GM23338 (cell line): ENCODE data around the gene HNRNPF. TPM values are rescaled to one million over a fixed set of nuclear protein-coding genes. Genes with fewer than 3 reads are reported as not detected.

Source experiments
- ATAC-seq: fragments of 200-7000 bp; cut with Tn5 transposase; 3 replicates; pipeline ENCODE4 v1.9.1; 2020
- DNase-seq: peaks from one replicate; pipeline ENCODE4 v3.0.0-alpha.2; 2015; ENCODE audit warnings: low spot score
- H2AFZ ChIP-seq: fragments of 200-600 bp; sonication (generic); 2 replicates; pipeline ENCODE4 v1.8.0; 2016; ENCODE audit warnings: antibody characterized with exemption, mild to moderate bottlenecking, moderate library complexity
- H3F3A ChIP-seq: fragments of 200-600 bp; sonication (generic); replicated peaks from 2 replicates; pipeline ENCODE4 v1.8.0; 2017; ENCODE audit warnings: antibody characterized with exemption, mixed run types, low read depth
- H3K27ac ChIP-seq: fragments of 200-600 bp; sonication (generic); 2 replicates; pipeline ENCODE4 v1.6.1; 2016; ENCODE audit warnings: low read depth
- H3K27me3 ChIP-seq: fragments of 200-600 bp; sonication (generic); 2 replicates; pipeline ENCODE4 v1.8.0; 2016; ENCODE audit warnings: mild to moderate bottlenecking, mixed run types, moderate library complexity; ENCODE audit not compliant: insufficient read depth
- H3K36me3 ChIP-seq: fragments of 200-600 bp; sonication (generic); 2 replicates; pipeline ENCODE4 v1.8.0; 2016; ENCODE audit warnings: mild to moderate bottlenecking; ENCODE audit not compliant: insufficient read depth
- H3K4me1 ChIP-seq: fragments of 200-600 bp; sonication (generic); 2 replicates; pipeline ENCODE4 v1.8.0; 2016; ENCODE audit warnings: mild to moderate bottlenecking, moderate library complexity; ENCODE audit not compliant: insufficient read depth
- H3K4me2 ChIP-seq: fragments of 200-600 bp; sonication (generic); 2 replicates; pipeline ENCODE4 v1.7.1; 2017; ENCODE audit warnings: mixed run types
- H3K4me3 ChIP-seq: fragments of 200-600 bp; sonication (generic); 2 replicates; pipeline ENCODE4 v1.6.1; 2016; ENCODE audit warnings: mixed run types
- H3K79me2 ChIP-seq: fragments of 200-600 bp; sonication (generic); replicated peaks from 2 replicates; pipeline ENCODE4 v1.8.0; 2017; ENCODE audit warnings: mild to moderate bottlenecking; ENCODE audit not compliant: insufficient read depth
- H3K9me2 ChIP-seq: fragments of 200-600 bp; sonication (generic); 2 replicates; pipeline ENCODE4 v1.8.0; 2017; ENCODE audit not compliant: insufficient read depth
- H4K20me1 ChIP-seq: fragments of 200-600 bp; sonication (generic); replicated peaks from 2 replicates; pipeline ENCODE4 v1.8.0; 2017; ENCODE audit warnings: mild to moderate bottlenecking; ENCODE audit not compliant: insufficient read depth
- H3K27ac Mint-ChIP-seq: 2 replicates; pipeline ENCODE4 v1.8.0; 2020; ENCODE audit warnings: inconsistent platforms, mild to moderate bottlenecking, moderate library complexity, mixed read lengths
- H3K27me3 Mint-ChIP-seq: 3 replicates; pipeline ENCODE4 v1.8.0; 2022; ENCODE audit warnings: low read depth, mild to moderate bottlenecking, moderate library complexity, mixed read lengths, inconsistent platforms; ENCODE audit not compliant: insufficient read depth, poor library complexity
- H3K36me3 Mint-ChIP-seq: 3 replicates; pipeline ENCODE4 v1.8.0; 2021; ENCODE audit warnings: low read depth, mild to moderate bottlenecking, inconsistent platforms, moderate library complexity, mixed read lengths
- H3K4me1 Mint-ChIP-seq: 3 replicates; pipeline ENCODE4 v1.8.0; 2020; ENCODE audit warnings: mild to moderate bottlenecking, inconsistent platforms, mixed read lengths
- H3K4me3 Mint-ChIP-seq: 3 replicates; pipeline ENCODE4 v1.8.0; 2021; ENCODE audit warnings: moderate library complexity, mild to moderate bottlenecking, inconsistent platforms, mixed read lengths
- H3K9me3 Mint-ChIP-seq: 3 replicates; pipeline ENCODE4 v1.8.0; 2020; ENCODE audit warnings: moderate library complexity, mild to moderate bottlenecking, inconsistent platforms, mixed read lengths
- CREB1 ChIP-seq: fragments of 250-450 bp; sonication (Bioruptor Pico); IDR thresholded peaks from 2 replicates; pipeline ENCODE4 v1.5.0; 2020; ENCODE audit warnings: low read depth, mild to moderate bottlenecking, moderate library complexity
- CTCF ChIP-seq, 2 experiments: fragments of 200-600 bp in 1 of 2; sonication (generic) in 1 of 2; conservative IDR thresholded peaks; 2 replicates each; pipeline versions ENCODE4 v1.5.1 to v1.6.1; 2016 to 2017; ENCODE audit warnings: antibody characterized with exemption in 2 of 2, low read depth in 2 of 2, mild to moderate bottlenecking in 2 of 2, moderate library complexity in 1 of 2
- ETS1 ChIP-seq: IDR thresholded peaks from 2 replicates; pipeline ENCODE4 v1.6.1; 2016; ENCODE audit warnings: antibody characterized with exemption
- EZH2 ChIP-seq: fragments of 200-600 bp; sonication (generic); IDR thresholded peaks from one replicate; pipeline ENCODE4 v1.8.0; 2017; ENCODE audit warnings: antibody characterized with exemption, mild to moderate bottlenecking, low read depth; ENCODE audit not compliant: unreplicated experiment
- JUNB ChIP-seq: IDR thresholded peaks from one replicate; pipeline ENCODE4 v1.6.1; 2016; ENCODE audit warnings: antibody characterized with exemption; ENCODE audit not compliant: unreplicated experiment
- NANOG ChIP-seq: IDR thresholded peaks from 2 replicates; pipeline ENCODE4 v1.6.1; 2016; ENCODE audit warnings: antibody characterized with exemption, borderline replicate concordance
- POLR2AphosphoS5 ChIP-seq: IDR thresholded peaks from 2 replicates; pipeline ENCODE4 v1.6.1; 2016; ENCODE audit warnings: antibody characterized with exemption, low read depth
- REST ChIP-seq: IDR thresholded peaks from one replicate; pipeline ENCODE4 v1.6.1; 2018; ENCODE audit warnings: antibody characterized with exemption; ENCODE audit not compliant: unreplicated experiment
- STAT1 ChIP-seq: IDR thresholded peaks from one replicate; pipeline ENCODE4 v1.6.1; 2016; ENCODE audit warnings: antibody characterized with exemption; ENCODE audit not compliant: unreplicated experiment
- ZNF114 ChIP-seq: fragments of 250-450 bp; sonication (Bioruptor Pico); IDR thresholded peaks from 2 replicates; pipeline ENCODE4 v1.5.0; 2020; ENCODE audit warnings: mild to moderate bottlenecking, moderate library complexity
- ZNF331 ChIP-seq: fragments of 250-450 bp; sonication (Bioruptor Pico); IDR thresholded peaks from 2 replicates; pipeline ENCODE4 v1.5.0; 2020; ENCODE audit warnings: low read depth, mild to moderate bottlenecking, moderate library complexity
- polyA plus RNA-seq: library from polyadenylated mRNA; unstranded; fragments of >200 nt; fragmentation: Nextera tagmentation; extraction: Ambion mirVana; gene quantifications from 2 replicates; pipeline ENCODE4 v1.2.1, GENCODE V29; 2016
- total RNA-seq: library from RNA; depleted of rRNA; stranded (reverse); fragments of >200 nt; shearing (Covaris generic); gene quantifications from 2 replicates; pipeline ENCODE4 v1.2.3, GENCODE V29; 2014

Gene HNRNPF
- total and polyA plus RNA-seq, 2 experiments from 2014 or later = 210 to 378 TPM

- Histone ChIP-seq H4K20me1 (no peaks in the 10 kb centered on the region), H3K9me2 (no peaks in the 10 kb centered on the region), H3K27me3 (no peaks in the 10 kb centered on the region), H3K36me3 (no peaks in the 10 kb centered on the region), H3K79me2 (no peaks in the 10 kb centered on the region), H3K4me1 (peaks cover 17% of the 10 kb centered on the region), H3K4me3 (no peak overlapping the region), H3K27ac (no peak overlapping the region), H2AFZ (no peak overlapping the region), H3K4me2 (no peak overlapping the region), H3F3A (no peaks in the 10 kb centered on the region)
- Mint-ChIP-seq H3K4me3 (no peak overlapping the region), H3K36me3 (no peaks in the 10 kb centered on the region), H3K9me3 (no peaks in the 10 kb centered on the region), H3K27ac (no peak overlapping the region; the same call in 1 of the 2 replicates), H3K4me1 (peaks cover 18% of the 10 kb centered on the region), H3K27me3 (peaks cover 7% of the 10 kb centered on the region)
- ATAC-seq (peak; percentile 42), DNase-seq (no peak)
- TF ChIP-seq CREB1 (CRISPR knock-in tag) (no peak), ZNF114 (no peak), ETS1 (no peak), POLR2AphosphoS5 (no peak), CTCF (conservative IDR thresholded peaks at IDR 0.05; ENCODE audit: low read depth in 2 of 2) (peak in 1 of 2 experiments; percentile 37; a peak in 2 of 4 replicates)
Measured at GRCh38 chr10:43355749-43356371, 53.1 kb downstream of the HNRNPF start.

GRCh38 chr10:43354879-43355380, 54.1 kb downstream of the HNRNPF start:
- Mint-ChIP-seq H3K27ac (no peak overlapping the region), H3K9me3 (no peaks in the 10 kb centered on the region), H3K4me3 (no peak overlapping the region), H3K36me3 (no peaks in the 10 kb centered on the region), H3K27me3 (peaks cover 5% of the 10 kb centered on the region), H3K4me1 (peaks cover 18% of the 10 kb centered on the region)
- Histone ChIP-seq H3K9me2 (no peaks in the 10 kb centered on the region), H3F3A (no peaks in the 10 kb centered on the region), H3K4me3 (no peak overlapping the region), H3K4me1 (peaks cover 17% of the 10 kb centered on the region), H3K79me2 (no peaks in the 10 kb centered on the region), H4K20me1 (no peaks in the 10 kb centered on the region), H2AFZ (no peak overlapping the region), H3K27ac (no peak overlapping the region), H3K36me3 (no peaks in the 10 kb centered on the region), H3K27me3 (no peaks in the 10 kb centered on the region), H3K4me2 (no peak overlapping the region)
- no peak for DNase-seq
- peak; percentile 62 for ATAC-seq
- TF ChIP-seq STAT1 (no peak), NANOG (no peak), CREB1 (CRISPR knock-in tag) (no peak), REST (no peak), EZH2 (no peak), CTCF (conservative IDR thresholded peaks at IDR 0.05; ENCODE audit: low read depth in 2 of 2) (no peak), JUNB (no peak), ETS1 (no peak), ZNF331 (CRISPR knock-in tag) (no peak), POLR2AphosphoS5 (no peak)
